ENCODE measurements around the gene TRIP6. TPM values are rescaled to one million over a fixed set of nuclear protein-coding genes. Genes with fewer than 3 reads are reported as not detected.
A peak's percentile ranks its signal among the peaks of the same experiment; 100 is the strongest.

Gene TRIP6
- total RNA-seq, 4 donors from 2014 or later: 81.4 to 109 (median 93.7) TPM

DNA sequence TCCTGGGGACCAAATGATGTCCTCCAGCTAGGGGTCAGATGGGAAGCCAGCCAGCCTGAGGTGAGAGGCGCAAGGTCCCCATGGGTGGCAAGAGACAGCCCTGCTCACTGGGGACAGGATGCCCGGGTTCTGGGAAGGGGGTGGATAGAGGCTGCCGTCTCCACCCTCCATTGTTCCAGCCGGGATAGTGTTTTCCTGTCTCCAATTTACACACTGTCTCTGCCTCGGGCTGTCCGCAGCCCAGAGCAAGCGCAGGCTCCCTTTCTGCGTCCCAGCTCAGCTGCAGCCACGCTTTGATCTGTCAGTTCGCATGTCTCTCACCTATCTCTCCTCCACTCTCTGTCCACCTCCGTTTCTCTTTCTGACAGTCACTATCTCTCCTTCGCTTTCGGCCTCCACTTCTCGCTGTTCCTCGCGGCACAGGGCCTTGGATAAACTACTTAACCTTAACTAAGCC lies 41.9 kb upstream of the TRIP6 start:
- intact Hi-C loops (cut with DNase I): no loop called here
- Histone ChIP-seq H3K9me3 (no peaks in the 10 kb centered on the region), H3K36me3 (peaks cover 21 to 41% (median 25%) of the 10 kb centered on the region in 3 donors), H3K4me3 (peak overlapping the region; percentile 65 to 94 (median 74)), H3K4me1 (peaks cover 21 to 46% (median 24%) of the 10 kb centered on the region in 3 donors), H3K27me3 (peaks cover 0 to 25% (median 0%) of the 10 kb centered on the region in 4 donors), H3K27ac (peak overlapping the region; percentile 80 to 95 (median 90))
- DNase-seq: no peak
- 20 to 41% methylated on average over 14 to 16 of the region's 16 CpGs for WGBS, 2 donors
- no peak for TF ChIP-seq POLR2A (IDR thresholded peaks at IDR 0.05)
- TF ChIP-seq, protein P1, sequence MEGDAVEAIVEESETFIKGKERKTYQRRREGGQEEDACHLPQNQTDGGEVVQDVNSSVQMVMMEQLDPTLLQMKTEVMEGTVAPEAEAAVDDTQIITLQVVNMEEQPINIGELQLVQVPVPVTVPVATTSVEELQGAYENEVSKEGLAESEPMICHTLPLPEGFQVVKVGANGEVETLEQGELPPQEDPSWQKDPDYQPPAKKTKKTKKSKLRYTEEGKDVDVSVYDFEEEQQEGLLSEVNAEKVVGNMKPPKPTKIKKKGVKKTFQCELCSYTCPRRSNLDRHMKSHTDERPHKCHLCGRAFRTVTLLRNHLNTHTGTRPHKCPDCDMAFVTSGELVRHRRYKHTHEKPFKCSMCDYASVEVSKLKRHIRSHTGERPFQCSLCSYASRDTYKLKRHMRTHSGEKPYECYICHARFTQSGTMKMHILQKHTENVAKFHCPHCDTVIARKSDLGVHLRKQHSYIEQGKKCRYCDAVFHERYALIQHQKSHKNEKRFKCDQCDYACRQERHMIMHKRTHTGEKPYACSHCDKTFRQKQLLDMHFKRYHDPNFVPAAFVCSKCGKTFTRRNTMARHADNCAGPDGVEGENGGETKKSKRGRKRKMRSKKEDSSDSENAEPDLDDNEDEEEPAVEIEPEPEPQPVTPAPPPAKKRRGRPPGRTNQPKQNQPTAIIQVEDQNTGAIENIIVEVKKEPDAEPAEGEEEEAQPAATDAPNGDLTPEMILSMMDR (IDR thresholded peaks at IDR 0.05): no peak

DNA sequence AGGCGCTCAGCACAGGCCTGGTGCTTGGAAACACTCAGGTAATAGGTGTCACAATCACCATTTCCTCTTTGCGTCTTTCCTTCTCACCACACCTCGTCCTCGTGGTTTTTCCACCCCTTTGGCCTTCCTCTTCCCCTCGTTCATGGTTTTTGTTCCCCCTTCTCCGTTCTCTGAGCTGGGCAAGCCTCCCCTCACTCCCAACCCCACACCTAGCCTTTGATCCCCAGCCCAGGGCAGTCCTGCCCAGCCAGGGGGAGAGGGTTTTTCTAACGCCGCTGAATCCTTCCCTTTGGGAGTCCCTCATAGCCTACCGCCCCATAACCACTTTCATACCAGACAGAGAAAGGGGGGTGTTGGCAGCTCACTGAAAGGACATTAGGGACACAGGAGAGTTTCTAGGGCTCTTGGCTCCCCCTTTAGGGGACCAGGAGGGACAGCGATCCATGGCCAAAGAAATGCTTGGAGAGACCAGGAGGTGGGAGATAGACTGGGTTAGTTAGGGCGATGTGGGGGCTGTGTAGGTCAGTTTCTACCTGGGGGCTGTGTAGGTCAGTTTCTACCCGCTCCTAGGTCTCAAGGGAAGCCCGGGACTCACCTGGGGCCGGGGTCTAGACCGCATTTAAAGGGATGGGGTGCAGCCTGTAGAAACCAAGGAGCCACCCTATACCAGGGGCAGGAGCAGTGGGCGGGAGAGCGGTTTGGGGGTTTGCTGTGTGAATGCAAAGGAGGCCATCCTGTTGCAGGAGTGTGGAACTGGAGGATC lies 41.3 kb upstream of the TRIP6 start:
- TF ChIP-seq POLR2A (IDR thresholded peaks at IDR 0.05): no peak
- TF ChIP-seq, protein P1 (IDR thresholded peaks at IDR 0.05): peak in 1 of 6 experiments; percentile 6
- Histone ChIP-seq H3K4me3 (peak overlapping the region; percentile 65 to 94 (median 74)), H3K4me1 (peaks cover 21 to 46% (median 24%) of the 10 kb centered on the region in 3 donors), H3K36me3 (peaks cover 21 to 34% (median 25%) of the 10 kb centered on the region in 3 donors), H3K27ac (peak overlapping the region; percentile 80 to 95 (median 90)), H3K9me3 (no peaks in the 10 kb centered on the region), H3K27me3 (peaks cover 0 to 25% (median 0%) of the 10 kb centered on the region in 4 donors)
- 12 to 13% methylated on average over 12 to 13 of the region's 17 CpGs for WGBS, 2 donors
- no peak for DNase-seq
- intact Hi-C loops (cut with DNase I): no loop called here

DNA sequence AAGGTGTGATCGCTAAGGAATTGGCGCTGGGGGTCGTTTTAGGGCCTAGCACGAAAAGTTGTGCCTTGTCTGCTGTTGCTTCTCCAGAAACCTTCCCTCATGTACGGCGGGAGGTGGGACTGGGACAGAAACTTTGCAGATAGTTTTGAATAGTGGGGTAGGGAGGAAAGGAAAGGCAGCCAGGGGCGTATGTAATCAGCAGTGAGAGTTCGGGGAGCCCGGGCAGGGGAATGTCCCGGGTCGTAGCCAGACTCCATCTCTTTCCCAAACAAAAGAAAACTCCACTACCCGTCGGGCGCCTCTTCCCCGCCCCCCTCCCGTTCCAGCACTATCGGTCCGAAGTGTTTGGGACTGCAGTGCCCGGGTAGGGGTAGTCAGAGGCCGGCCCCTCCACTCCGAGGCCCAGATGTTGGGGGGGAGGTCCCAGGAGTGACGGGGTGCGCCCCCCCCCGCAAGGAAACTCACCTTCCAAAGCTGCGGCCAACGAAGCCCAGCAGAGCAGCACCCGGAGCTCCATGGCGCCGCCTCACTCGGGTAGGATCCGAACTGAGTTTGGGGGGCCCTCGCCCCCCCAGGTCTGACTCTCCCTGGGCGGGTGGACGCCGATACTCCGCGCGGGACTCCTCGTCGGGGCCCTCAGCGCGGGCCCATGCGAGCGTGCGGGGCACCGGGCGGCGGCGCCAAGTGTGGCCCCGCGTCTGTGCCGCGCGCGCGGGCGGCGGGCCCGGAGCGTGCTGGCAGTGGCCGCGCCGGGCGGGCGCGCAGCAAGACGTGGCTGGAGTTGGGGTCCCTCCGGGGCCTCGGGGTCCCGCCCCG lies 40.5 kb upstream of the TRIP6 start:
- TF ChIP-seq POLR2A (IDR thresholded peaks at IDR 0.05): no peak
- TF ChIP-seq, protein P1 (IDR thresholded peaks at IDR 0.05): no peak
- H3K27ac ChIP-seq: peak overlapping the region; percentile 80 to 95 (median 90)
- no peaks in the 10 kb centered on the region for H3K9me3 ChIP-seq
- peaks cover 14 to 26% (median 20%) of the 10 kb centered on the region in 3 donors for H3K36me3 ChIP-seq
- H3K4me1 ChIP-seq: peaks cover 21 to 46% (median 24%) of the 10 kb centered on the region in 3 donors
- peaks cover 0 to 25% (median 0%) of the 10 kb centered on the region in 4 donors for H3K27me3 ChIP-seq
- no peak for DNase-seq
- 1 to 9% methylated on average over 9 to 16 of the region's 71 CpGs for WGBS, 2 donors
- intact Hi-C loops (cut with DNase I): no loop called here
- H3K4me3 ChIP-seq: peak overlapping the region; percentile 65 to 94 (median 74)

DNA sequence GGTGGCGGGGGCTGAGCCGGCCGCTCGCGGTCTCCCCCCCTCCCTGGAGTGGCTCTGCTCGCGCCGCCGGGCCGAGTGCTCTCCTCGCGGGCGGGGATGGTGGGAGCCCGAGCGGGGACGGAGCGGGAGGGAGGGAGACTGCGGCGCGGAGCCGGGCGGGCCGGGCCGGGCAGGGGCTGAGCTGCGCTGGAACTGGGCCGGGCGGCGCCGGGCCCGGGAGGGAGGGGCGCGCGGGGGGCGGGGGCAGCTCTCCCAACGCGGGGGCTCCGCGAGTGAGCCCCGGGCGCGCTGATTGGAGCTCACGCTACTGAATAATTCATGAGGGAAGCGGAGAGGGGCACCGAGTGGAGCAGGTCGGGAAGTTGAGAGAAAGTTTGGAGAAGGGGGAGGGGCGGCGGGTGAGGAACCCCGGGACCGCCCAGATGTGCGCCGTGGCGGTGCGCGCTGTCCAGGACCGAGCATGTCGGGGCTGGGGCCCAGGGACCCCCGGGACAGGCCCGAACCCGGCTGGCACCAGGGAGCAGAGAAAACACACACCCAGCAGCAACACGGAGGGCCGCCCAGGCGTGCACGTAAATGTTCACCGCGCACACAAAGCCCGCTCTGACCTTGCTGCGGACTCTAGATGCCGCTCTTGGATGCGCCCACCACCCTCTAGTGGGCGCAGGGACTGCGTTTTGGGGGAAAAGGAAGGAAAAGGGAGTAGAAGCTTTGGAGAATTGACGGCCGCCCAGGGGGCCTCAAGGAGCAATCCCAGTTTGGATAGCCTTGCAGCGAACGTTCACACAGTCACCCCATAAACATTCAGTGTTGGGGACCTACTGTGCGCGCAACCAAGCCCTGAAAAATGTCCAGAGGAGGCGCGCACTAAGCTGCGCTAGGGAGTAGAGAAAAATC lies 39.6 kb upstream of the TRIP6 start, which contains the start of gene EPHB4:
Gene EPHB4 (minus strand): TSS at position 194 of the 897 bp plus-strand sequence. CDS start 493 bp downstream, outside the sequence.
- TF ChIP-seq, protein P1 (IDR thresholded peaks at IDR 0.05): peak in 2 of 6 experiments; percentile 3 to 15
- TF ChIP-seq POLR2A (IDR thresholded peaks at IDR 0.05): peak in 1 of 4 donors; percentile 38
- Histone ChIP-seq H3K4me3 (peak within 1 kb of the TSS; percentile 65 to 94 (median 74)), H3K27me3 (peaks cover 0 to 25% (median 0%) of the 10 kb centered on the region in 4 donors), H3K9me3 (no peaks in the 10 kb centered on the region), H3K27ac (peak within 1 kb of the TSS; percentile 80 to 95 (median 90)), H3K36me3 (peaks cover 8 to 18% (median 11%) of the 10 kb centered on the region in 3 donors), H3K4me1 (peaks cover 21 to 46% (median 24%) of the 10 kb centered on the region in 3 donors)
- intact Hi-C loops (cut with DNase I): no loop called here
- no peak for DNase-seq
- 0 to 5% methylated on average over 21 to 31 of the region's 80 CpGs for whole genome bisulfite sequencing, 2 donors
